Measurements from ENCODE around the gene USF3. TPM values are rescaled to one million over a fixed set of nuclear protein-coding genes. Genes with fewer than 3 reads are reported as not detected.

USF3 gene
- total RNA-seq, 2 experiments from 2014 or later = 11.7 to 18.1 TPM

GRCh38 chr3:113736548-113737089, 40.2 kb upstream of the USF3 start:
- peak; percentile 77 for DNase-seq (ENCODE audit: low spot score)
- POLR2A ChIA-PET = interaction anchor here (1.0 to 1.5 kb wide), 5 partner anchors 8 to 439 kb away, joined by 3 to 9 read pairs (median 3); partner anchors contain the start of genes ATP6V1A and NAA50

DNA sequence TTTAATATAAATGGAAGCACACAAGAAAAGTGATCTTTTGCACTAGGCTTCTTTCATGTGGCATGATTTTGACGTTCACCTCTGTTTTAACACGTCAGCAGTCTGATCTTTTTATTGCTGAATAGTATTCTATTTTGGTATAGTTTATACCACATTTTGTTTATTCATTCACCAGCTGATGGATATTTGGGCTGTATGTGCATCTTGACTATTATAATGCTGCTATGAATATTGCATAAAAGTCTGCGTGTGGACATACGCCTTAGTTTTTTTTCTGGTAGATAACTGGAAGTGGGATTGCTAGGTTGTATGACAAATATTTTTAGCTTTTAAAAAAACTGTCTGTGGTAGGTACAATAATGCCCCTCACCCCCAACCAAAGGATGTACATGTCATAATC, 35.3 kb upstream of the USF3 start:
- no peaks in the 10 kb centered on the region for H3K9me2 ChIP-seq (ENCODE audit: insufficient read depth, low read length)
- no peak overlapping the region for H3K4me2 ChIP-seq (ENCODE audit: low read length)
- no TSS peak for BruUV-seq (replicated peaks)
- H2AFZ ChIP-seq (ENCODE audit: low read length) = no peak overlapping the region
- peaks cover 95% of the 10 kb centered on the region for H3K36me3 ChIP-seq (ENCODE audit: insufficient read depth, low read length)
- no peak overlapping the region for H3K4me3 ChIP-seq (ENCODE audit: low read depth, low read length, poor library complexity, severe bottlenecking)
- no peak for TF ChIP-seq EZH2phosphoT487 (IDR thresholded peaks at IDR 0.05; ENCODE audit: borderline replicate concordance, low read depth, low read length)
- TF ChIP-seq, protein P1, sequence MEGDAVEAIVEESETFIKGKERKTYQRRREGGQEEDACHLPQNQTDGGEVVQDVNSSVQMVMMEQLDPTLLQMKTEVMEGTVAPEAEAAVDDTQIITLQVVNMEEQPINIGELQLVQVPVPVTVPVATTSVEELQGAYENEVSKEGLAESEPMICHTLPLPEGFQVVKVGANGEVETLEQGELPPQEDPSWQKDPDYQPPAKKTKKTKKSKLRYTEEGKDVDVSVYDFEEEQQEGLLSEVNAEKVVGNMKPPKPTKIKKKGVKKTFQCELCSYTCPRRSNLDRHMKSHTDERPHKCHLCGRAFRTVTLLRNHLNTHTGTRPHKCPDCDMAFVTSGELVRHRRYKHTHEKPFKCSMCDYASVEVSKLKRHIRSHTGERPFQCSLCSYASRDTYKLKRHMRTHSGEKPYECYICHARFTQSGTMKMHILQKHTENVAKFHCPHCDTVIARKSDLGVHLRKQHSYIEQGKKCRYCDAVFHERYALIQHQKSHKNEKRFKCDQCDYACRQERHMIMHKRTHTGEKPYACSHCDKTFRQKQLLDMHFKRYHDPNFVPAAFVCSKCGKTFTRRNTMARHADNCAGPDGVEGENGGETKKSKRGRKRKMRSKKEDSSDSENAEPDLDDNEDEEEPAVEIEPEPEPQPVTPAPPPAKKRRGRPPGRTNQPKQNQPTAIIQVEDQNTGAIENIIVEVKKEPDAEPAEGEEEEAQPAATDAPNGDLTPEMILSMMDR (conservative IDR thresholded peaks at IDR 0.05; ENCODE audit: low read length) = no peak
- POLR2A ChIA-PET = interaction anchor here (1.5 kb wide), 1 partner anchor 15 kb away, joined by 4 read pairs; no protein-coding TSS in a partner anchor
- intact Hi-C loops (cut with micrococcal nuclease; ENCODE audit: unreplicated experiment) = no loop called here
- no peak overlapping the region for H3K27ac ChIP-seq (ENCODE audit: low read depth, low read length, poor library complexity, severe bottlenecking)
- H3K9me3 ChIP-seq (ENCODE audit: low read length) = no peaks in the 10 kb centered on the region
- peaks cover 99% of the 10 kb centered on the region for H3K79me2 ChIP-seq (ENCODE audit: insufficient read depth, low read depth, low read length)
- peaks cover 10% of the 10 kb centered on the region for H3K4me1 ChIP-seq (ENCODE audit: insufficient read depth, low read length, poor library complexity, severe bottlenecking)
- no peak for DNase-seq (ENCODE audit: low spot score)
- CTCF ChIA-PET (ENCODE audit: unreplicated experiment) = no interaction called here
- H4K20me1 ChIP-seq (ENCODE audit: insufficient read depth, low read length) = peaks cover 51% of the 10 kb centered on the region

More at GRCh38 chr3:113736548-113737089, 40.2 kb upstream of the USF3 start:
- Histone ChIP-seq H3K36me3 (ENCODE audit: insufficient read depth, low read length) (peaks cover 76% of the 10 kb centered on the region), H2AFZ (ENCODE audit: low read length) (no peak overlapping the region), H3K79me2 (ENCODE audit: insufficient read depth, low read depth, low read length) (peaks cover 100% of the 10 kb centered on the region), H3K4me1 (ENCODE audit: insufficient read depth, low read length, poor library complexity, severe bottlenecking) (peaks cover 49% of the 10 kb centered on the region), H4K20me1 (ENCODE audit: insufficient read depth, low read length) (peaks cover 84% of the 10 kb centered on the region), H3K4me3 (ENCODE audit: low read depth, low read length, poor library complexity, severe bottlenecking) (no peak overlapping the region), H3K9me2 (ENCODE audit: insufficient read depth, low read length) (no peaks in the 10 kb centered on the region), H3K4me2 (ENCODE audit: low read length) (peak overlapping the region; percentile 55), H3K9me3 (ENCODE audit: low read length) (no peaks in the 10 kb centered on the region), H3K27ac (ENCODE audit: low read depth, low read length, poor library complexity, severe bottlenecking) (peak overlapping the region; percentile 59)
- CTCF ChIA-PET (ENCODE audit: unreplicated experiment) = interaction anchor here (1.8 kb wide), 1 partner anchor 9 kb away, joined by 10 read pairs; the partner anchor contains the start of gene NAA50
- no TSS peak for BruUV-seq (replicated peaks)
- intact Hi-C loops (cut with micrococcal nuclease; ENCODE audit: unreplicated experiment) = loop anchor here (1.0 to 5.0 kb wide), 5 partner anchors 9 to 416 kb away; partner anchors contain the start of gene GRAMD1C
- no peak for TF ChIP-seq EZH2phosphoT487 (IDR thresholded peaks at IDR 0.05; ENCODE audit: borderline replicate concordance, low read depth, low read length)
- TF ChIP-seq, protein P1 (conservative IDR thresholded peaks at IDR 0.05; ENCODE audit: low read length) = peak; percentile 88

DNA sequence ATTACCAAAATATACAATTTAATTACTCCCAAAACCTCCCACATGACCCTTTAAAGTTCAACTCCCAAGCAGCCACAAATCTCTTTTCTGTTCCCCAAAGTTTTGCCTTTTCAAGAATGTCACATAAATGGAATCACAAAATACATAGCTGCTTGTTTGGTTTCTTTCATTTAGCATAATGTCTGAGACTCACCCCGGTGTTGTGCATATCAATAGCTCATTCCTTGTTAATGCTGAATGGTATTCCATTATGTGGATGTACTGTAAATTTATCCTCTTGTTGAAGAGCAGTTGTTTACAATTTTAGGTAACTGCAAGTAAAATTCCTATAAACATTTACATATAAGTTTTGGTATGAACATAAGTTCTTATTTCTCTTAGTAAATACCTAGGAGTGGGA, 34.1 kb upstream of the USF3 start:
- no peak for TF ChIP-seq EZH2phosphoT487 (IDR thresholded peaks at IDR 0.05; ENCODE audit: borderline replicate concordance, low read depth, low read length)
- TF ChIP-seq, protein P1 (conservative IDR thresholded peaks at IDR 0.05; ENCODE audit: low read length) = no peak
- no peaks in the 10 kb centered on the region for H3K9me2 ChIP-seq (ENCODE audit: insufficient read depth, low read length)
- peaks cover 99% of the 10 kb centered on the region for H3K79me2 ChIP-seq (ENCODE audit: insufficient read depth, low read depth, low read length)
- intact Hi-C loops (cut with micrococcal nuclease; ENCODE audit: unreplicated experiment) = no loop called here
- no peak overlapping the region for H3K27ac ChIP-seq (ENCODE audit: low read depth, low read length, poor library complexity, severe bottlenecking)
- H2AFZ ChIP-seq (ENCODE audit: low read length) = no peak overlapping the region
- H3K4me3 ChIP-seq (ENCODE audit: low read depth, low read length, poor library complexity, severe bottlenecking) = no peak overlapping the region
- no peak for DNase-seq (ENCODE audit: low spot score)
- ChIA-PET CTCF (ENCODE audit: unreplicated experiment) (no interaction called here), POLR2A (interaction anchor here (0.7 to 1.8 kb wide), 5 partner anchors 14 to 106 kb away, joined by 3 to 4 read pairs (median 3); no protein-coding TSS in a partner anchor)
- peaks cover 41% of the 10 kb centered on the region for H4K20me1 ChIP-seq (ENCODE audit: insufficient read depth, low read length)
- no TSS peak for BruUV-seq (replicated peaks)
- H3K9me3 ChIP-seq (ENCODE audit: low read length) = no peaks in the 10 kb centered on the region
- H3K36me3 ChIP-seq (ENCODE audit: insufficient read depth, low read length) = peaks cover 96% of the 10 kb centered on the region
- no peaks in the 10 kb centered on the region for H3K4me1 ChIP-seq (ENCODE audit: insufficient read depth, low read length, poor library complexity, severe bottlenecking)
- no peak overlapping the region for H3K4me2 ChIP-seq (ENCODE audit: low read length)

Data from OCI-LY7 (cell line).